GM12873 (cell line): ENCODE data around the gene CCSER1.
A peak's percentile ranks its signal among the peaks of the same experiment; 100 is the strongest.

Experiments used
- TF ChIP-seq, protein P1 (sequence below): IDR thresholded peaks from 2 replicates; pipeline ENCODE4 v1.5.1; 2012; ENCODE audit warnings: low read depth, mild to moderate bottlenecking, moderate library complexity, low read length, control low read depth; ENCODE audit not compliant: insufficient read depth; ENCODE audit errors: missing control alignments

The CCSER1 gene

DNA sequence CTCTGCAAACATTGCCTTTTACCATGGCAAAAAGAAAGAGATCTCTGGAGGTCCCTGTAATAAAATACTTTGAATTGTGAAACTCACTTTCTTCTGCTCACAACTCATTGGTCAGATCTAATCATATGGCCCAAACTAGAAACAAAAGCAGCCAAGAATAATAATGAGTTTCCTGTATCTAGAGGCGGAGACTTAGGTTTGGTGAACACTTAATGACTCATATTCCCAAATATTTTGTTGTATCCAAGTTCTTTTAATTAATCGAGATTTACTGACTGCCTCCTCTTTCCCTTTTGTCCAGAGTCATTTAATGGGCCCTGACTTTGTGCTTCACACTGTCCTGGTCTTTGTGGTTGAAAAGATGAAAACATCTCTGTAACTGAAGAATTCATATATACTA lies 190.6 kb downstream of the CCSER1 start:
- TF ChIP-seq, protein P1, sequence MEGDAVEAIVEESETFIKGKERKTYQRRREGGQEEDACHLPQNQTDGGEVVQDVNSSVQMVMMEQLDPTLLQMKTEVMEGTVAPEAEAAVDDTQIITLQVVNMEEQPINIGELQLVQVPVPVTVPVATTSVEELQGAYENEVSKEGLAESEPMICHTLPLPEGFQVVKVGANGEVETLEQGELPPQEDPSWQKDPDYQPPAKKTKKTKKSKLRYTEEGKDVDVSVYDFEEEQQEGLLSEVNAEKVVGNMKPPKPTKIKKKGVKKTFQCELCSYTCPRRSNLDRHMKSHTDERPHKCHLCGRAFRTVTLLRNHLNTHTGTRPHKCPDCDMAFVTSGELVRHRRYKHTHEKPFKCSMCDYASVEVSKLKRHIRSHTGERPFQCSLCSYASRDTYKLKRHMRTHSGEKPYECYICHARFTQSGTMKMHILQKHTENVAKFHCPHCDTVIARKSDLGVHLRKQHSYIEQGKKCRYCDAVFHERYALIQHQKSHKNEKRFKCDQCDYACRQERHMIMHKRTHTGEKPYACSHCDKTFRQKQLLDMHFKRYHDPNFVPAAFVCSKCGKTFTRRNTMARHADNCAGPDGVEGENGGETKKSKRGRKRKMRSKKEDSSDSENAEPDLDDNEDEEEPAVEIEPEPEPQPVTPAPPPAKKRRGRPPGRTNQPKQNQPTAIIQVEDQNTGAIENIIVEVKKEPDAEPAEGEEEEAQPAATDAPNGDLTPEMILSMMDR, result no peak

DNA sequence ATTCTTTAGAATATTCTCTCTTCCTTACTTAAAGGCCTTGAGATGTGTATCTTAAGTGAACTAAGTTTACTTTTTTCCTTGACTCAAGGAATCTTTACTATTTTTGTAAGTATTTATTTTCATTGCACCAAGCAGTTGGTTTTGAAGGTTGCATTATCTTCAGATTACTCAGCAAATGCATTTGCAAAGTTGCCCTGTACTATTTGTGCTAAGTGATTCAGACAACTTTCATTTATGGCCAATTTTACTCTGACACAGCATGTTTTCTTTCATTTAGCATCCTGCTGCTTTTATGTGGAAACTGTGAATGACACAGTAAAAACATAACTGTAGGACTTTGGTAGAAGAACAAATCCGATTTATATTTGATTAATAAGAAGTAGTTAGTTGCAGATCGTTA lies 191.0 kb downstream of the CCSER1 start:
- TF ChIP-seq, protein P1, result no peak

DNA sequence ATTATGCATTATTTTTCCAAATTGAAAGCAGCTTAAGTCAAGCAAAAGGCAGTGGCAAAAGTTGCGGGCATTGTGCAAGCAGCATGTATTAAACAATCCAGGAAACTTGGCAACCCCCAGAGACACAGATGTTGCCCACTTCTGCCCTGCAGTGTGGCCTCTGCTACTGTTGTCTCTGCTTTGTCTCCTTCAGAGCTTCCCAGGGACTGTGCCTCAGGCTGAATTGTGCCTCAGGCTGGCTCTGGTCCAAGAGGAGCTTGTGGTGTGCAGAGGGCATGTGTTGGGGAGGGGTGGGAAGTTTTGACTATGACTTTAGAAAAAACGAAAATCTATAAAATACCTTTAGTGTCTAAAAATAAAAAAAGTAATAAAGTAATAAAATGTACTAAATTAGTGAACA lies 201.4 kb downstream of the CCSER1 start:
- TF ChIP-seq, protein P1, result no peak

DNA sequence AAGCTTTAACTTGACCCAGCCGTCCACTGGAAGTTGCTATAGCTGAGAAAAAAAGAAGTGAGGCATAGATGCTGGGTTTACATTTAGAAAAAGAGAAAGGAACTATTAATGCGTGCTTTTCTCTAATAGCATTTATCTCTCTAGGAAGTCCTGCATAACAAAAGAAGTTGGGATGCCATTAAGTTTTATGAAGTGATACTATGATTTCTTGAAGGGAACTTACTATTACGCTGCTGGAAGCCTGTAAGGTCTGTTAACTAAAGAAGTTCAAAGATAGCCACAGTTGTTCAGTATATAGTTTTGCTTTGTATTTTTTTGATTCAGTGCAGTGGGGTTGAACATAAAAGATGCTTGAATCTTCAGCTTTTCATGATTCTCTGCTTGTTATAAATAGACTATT lies 203.4 kb downstream of the CCSER1 start:
- TF ChIP-seq, protein P1, result no peak

DNA sequence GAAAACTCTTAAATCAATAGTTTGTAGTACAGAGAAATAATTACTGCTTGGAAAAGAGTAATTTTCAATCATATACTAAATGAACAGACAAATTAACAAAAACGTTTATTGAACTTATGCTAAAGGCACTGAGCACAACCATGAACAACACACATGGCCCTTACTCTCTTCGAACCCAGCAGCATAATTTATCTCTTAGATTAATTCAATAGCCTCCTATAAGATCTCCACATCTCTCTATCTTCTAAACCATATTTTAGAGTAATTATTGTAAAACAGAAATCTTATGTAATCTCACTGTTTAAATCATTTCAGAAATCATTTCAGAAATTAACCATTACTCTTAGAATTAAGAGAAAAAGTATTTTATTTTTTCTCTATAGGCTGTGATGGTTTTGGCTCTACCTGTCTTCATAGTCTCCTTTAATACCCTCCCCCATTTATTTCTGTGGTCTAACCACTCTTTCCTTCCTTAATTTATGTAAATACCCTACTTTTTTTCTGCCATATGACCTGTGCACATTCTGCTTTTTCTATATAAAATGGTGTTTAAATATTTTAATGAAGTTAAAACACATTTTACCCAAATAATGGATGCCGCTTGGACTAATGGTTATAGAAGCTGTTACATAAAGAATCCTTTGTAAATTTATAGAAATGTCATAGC lies 218.5 kb downstream of the CCSER1 start:
- TF ChIP-seq, protein P1, result no peak

DNA sequence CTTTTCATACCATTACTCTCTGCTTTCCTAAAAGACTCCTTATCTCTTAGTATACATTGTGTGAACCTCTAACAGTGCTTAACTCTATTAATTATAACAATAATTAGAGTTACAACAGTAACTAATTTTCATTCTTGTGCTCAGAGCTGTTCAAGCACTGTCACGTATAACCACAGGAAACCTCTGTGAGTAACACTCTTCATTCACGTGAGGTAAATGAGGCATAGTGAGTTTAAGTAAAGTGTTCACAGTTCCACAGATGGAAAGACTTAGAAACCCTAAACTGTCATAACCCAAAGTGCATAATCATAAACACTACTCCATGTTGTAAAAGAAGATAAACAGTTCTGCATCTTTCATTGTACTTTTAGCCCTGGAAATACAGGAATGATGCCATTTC lies 222.4 kb downstream of the CCSER1 start:
- TF ChIP-seq, protein P1, result no peak

DNA sequence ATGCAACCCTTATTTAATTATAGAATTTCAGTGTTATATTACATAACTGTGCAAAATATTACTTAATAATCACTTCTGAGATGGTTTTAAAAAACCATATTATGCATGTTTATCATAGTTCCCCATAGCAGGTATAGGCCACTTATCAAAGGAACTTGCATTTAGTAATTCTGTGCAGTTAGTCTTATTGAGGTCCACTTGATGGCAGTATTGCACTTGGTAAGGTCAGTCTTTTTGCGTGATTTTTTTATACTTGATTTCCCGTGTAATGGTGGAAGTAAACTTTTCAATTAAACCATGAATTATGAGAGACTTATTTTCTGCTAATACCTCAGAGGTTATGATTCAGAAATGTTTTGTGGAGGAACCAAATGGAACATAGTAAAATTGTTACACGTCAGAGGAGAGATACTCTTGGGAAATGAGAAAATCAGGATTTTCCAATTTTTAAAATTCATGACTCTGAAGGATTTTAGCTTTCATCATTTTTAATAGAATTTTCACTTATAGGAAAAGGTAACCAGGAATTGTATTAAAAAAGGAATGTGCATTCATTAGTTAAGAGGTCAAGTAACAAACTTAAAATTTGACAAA lies 230.0 kb downstream of the CCSER1 start:
- TF ChIP-seq, protein P1, result peak; percentile 36
